ENCODE results near the gene PEDS1. TPM values are rescaled to one million over a fixed set of nuclear protein-coding genes. Genes with fewer than 3 reads are reported as not detected.

Gene PEDS1
- polyA plus RNA-seq, 1 donor from 2014 or later = 10.0 TPM

DNA sequence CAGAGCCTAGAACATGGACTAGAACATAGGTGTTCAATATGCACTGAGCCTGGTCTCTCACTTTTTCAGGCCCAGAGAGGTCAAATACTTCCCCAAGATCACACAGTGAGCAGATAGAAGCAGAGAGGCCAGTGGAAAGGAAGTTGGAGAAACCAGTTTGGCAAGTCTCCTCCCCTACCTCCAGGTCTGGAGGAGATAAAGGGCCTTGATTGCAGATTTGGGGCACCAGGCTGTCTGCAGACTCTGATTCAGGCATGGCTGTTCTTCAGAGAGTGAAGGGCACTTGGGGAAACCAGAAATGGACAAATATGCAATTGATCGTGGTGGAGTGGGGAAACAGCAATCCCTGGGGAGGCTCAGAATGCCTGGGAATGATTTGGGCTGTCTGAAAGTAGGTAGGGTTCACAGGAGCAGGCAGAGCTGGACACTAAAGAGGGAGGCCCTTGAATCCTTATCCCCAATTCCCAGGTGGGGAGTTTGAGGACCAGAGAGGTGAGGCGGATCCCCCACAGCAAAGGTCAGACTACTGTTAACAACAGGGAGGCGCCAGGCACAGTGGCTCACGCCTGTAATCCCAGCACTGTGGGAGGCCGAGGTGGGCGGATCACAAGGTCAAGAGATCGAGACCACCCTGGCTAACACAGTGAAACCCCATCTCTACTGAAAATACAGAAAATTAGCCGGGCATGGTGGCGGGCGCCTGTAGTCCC, 2.3 kb downstream of the PEDS1 start:
- TF ChIP-seq EZH2 (IDR thresholded peaks at IDR 0.05; ENCODE audit: borderline replicate concordance, insufficient read depth, low read length, poor library complexity, severe bottlenecking) (no peak), POLR2AphosphoS5 (IDR thresholded peaks at IDR 0.05) (no peak), EP300 (conservative IDR thresholded peaks at IDR 0.05; ENCODE audit: poor library complexity, severe bottlenecking) (no peak), TAF1 (IDR thresholded peaks at IDR 0.05; ENCODE audit: low read depth) (no peak), SMC3 (conservative IDR thresholded peaks at IDR 0.05; ENCODE audit: poor library complexity) (no peak), RAD21 (conservative IDR thresholded peaks at IDR 0.05) (no peak), MXI1 (conservative IDR thresholded peaks at IDR 0.05; ENCODE audit: poor library complexity, severe bottlenecking) (no peak)
- Histone ChIP-seq H3K9ac (ENCODE audit: low read length) (no peak overlapping the region), H3F3A (ENCODE audit: insufficient read depth, low read length, poor library complexity, severe bottlenecking) (no peaks in the 10 kb centered on the region), H4K20me1 (ENCODE audit: insufficient read depth) (no peaks in the 10 kb centered on the region), H3K27me3 (ENCODE audit: insufficient read depth, low read depth, low read length) (no peaks in the 10 kb centered on the region), H3K9me2 (ENCODE audit: insufficient read depth, low read length) (no peaks in the 10 kb centered on the region), H3K4me2 (ENCODE audit: low read length) (no peak overlapping the region), H3K9me3 (ENCODE audit: low read length) (no peaks in the 10 kb centered on the region), H3K36me3 (ENCODE audit: insufficient read depth, low read length) (no peaks in the 10 kb centered on the region), H2AFZ (ENCODE audit: low read depth, low read length) (no peak overlapping the region), H3K4me3 (ENCODE audit: low read length) (no peak overlapping the region), H3K79me2 (replicated peaks; ENCODE audit: insufficient read depth, low read length) (peaks cover 19% of the 10 kb centered on the region), H3K27ac (ENCODE audit: low read length) (no peak overlapping the region)

DNA sequence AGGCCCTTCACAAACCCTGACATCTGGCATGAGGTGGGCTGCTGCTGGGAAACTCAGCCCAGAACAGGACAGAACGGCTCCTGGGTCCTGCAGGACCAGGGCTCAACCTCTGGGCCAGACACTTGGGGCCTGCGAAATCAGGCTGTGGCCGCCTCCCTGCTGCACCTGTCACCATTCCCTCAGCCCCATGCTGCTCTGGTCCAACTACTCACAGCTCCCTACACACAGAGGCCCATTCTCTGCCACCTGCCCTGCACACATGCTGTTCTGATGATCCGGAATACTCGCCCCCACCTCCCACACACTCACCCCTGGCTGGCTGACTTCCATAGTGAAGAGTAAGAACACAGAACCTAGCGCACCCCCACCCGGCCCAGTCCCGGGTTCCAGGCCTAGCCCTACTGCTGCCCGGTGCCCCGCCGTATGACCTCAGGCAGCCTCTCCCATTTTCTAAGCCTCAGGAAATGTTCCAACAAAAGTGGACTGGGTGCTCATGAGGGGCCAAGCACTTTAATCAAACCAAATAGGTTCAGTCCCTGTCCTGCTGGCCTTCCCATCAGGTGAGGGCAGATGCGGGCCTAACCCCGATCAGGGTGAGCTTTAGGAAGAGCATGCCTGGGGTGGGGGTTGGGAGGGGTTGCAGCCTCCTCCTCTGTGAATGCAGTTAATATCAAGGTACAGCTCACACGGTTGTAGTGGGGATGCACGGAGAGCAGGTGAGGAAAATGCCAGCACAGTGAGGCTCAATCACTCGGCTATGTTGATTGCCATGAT, 3.9 kb downstream of the PEDS1 start:
- H3K9ac ChIP-seq (ENCODE audit: low read length) = no peak overlapping the region
- no peaks in the 10 kb centered on the region for H3K36me3 ChIP-seq (ENCODE audit: insufficient read depth, low read length)

More for the DNA sequence above, 3.9 kb downstream of the PEDS1 start:
- Histone ChIP-seq H3K4me2 (ENCODE audit: low read length) (no peak overlapping the region), H3K27me3 (ENCODE audit: insufficient read depth, low read depth, low read length) (no peaks in the 10 kb centered on the region), H4K20me1 (ENCODE audit: insufficient read depth) (no peaks in the 10 kb centered on the region), H3K9me3 (ENCODE audit: low read length) (no peaks in the 10 kb centered on the region), H3K27ac (ENCODE audit: low read length) (no peak overlapping the region), H2AFZ (ENCODE audit: low read depth, low read length) (no peak overlapping the region), H3K9me2 (ENCODE audit: insufficient read depth, low read length) (no peaks in the 10 kb centered on the region), H3F3A (ENCODE audit: insufficient read depth, low read length, poor library complexity, severe bottlenecking) (no peaks in the 10 kb centered on the region), H3K79me2 (replicated peaks; ENCODE audit: insufficient read depth, low read length) (peaks cover 19% of the 10 kb centered on the region), H3K4me3 (ENCODE audit: low read length) (no peak overlapping the region)
- TF ChIP-seq SMC3 (conservative IDR thresholded peaks at IDR 0.05; ENCODE audit: poor library complexity) (no peak), TAF1 (IDR thresholded peaks at IDR 0.05; ENCODE audit: low read depth) (no peak), MXI1 (conservative IDR thresholded peaks at IDR 0.05; ENCODE audit: poor library complexity, severe bottlenecking) (no peak), EP300 (conservative IDR thresholded peaks at IDR 0.05; ENCODE audit: poor library complexity, severe bottlenecking) (no peak), POLR2AphosphoS5 (IDR thresholded peaks at IDR 0.05) (no peak), RAD21 (conservative IDR thresholded peaks at IDR 0.05) (no peak), EZH2 (IDR thresholded peaks at IDR 0.05; ENCODE audit: borderline replicate concordance, insufficient read depth, low read length, poor library complexity, severe bottlenecking) (no peak)
- TF ChIP-seq, protein P1, sequence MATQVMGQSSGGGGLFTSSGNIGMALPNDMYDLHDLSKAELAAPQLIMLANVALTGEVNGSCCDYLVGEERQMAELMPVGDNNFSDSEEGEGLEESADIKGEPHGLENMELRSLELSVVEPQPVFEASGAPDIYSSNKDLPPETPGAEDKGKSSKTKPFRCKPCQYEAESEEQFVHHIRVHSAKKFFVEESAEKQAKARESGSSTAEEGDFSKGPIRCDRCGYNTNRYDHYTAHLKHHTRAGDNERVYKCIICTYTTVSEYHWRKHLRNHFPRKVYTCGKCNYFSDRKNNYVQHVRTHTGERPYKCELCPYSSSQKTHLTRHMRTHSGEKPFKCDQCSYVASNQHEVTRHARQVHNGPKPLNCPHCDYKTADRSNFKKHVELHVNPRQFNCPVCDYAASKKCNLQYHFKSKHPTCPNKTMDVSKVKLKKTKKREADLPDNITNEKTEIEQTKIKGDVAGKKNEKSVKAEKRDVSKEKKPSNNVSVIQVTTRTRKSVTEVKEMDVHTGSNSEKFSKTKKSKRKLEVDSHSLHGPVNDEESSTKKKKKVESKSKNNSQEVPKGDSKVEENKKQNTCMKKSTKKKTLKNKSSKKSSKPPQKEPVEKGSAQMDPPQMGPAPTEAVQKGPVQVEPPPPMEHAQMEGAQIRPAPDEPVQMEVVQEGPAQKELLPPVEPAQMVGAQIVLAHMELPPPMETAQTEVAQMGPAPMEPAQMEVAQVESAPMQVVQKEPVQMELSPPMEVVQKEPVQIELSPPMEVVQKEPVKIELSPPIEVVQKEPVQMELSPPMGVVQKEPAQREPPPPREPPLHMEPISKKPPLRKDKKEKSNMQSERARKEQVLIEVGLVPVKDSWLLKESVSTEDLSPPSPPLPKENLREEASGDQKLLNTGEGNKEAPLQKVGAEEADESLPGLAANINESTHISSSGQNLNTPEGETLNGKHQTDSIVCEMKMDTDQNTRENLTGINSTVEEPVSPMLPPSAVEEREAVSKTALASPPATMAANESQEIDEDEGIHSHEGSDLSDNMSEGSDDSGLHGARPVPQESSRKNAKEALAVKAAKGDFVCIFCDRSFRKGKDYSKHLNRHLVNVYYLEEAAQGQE (IDR thresholded peaks at IDR 0.05; ENCODE audit: borderline replicate concordance) = no peak
- TF ChIP-seq, protein P2, sequence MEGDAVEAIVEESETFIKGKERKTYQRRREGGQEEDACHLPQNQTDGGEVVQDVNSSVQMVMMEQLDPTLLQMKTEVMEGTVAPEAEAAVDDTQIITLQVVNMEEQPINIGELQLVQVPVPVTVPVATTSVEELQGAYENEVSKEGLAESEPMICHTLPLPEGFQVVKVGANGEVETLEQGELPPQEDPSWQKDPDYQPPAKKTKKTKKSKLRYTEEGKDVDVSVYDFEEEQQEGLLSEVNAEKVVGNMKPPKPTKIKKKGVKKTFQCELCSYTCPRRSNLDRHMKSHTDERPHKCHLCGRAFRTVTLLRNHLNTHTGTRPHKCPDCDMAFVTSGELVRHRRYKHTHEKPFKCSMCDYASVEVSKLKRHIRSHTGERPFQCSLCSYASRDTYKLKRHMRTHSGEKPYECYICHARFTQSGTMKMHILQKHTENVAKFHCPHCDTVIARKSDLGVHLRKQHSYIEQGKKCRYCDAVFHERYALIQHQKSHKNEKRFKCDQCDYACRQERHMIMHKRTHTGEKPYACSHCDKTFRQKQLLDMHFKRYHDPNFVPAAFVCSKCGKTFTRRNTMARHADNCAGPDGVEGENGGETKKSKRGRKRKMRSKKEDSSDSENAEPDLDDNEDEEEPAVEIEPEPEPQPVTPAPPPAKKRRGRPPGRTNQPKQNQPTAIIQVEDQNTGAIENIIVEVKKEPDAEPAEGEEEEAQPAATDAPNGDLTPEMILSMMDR (IDR thresholded peaks at IDR 0.05; ENCODE audit: poor library complexity, severe bottlenecking) = no peak
